Esophagus muscularis mucosa (tissue), 3 donors: Measurements from ENCODE around the gene PDS5A.
"Not testable (repeated sequence)": the region's sequence is repeated elsewhere in the genome, so short reads cannot be mapped to it uniquely, and the experiment has no call there.

Experiments
- EP300 ChIP-seq: sonication (generic); formaldehyde crosslinking; IDR thresholded peaks from one replicate; pipeline ENCODE4 v1.6.1; 2017; ENCODE audit warnings: antibody characterized with exemption
- TF ChIP-seq, protein P1 (sequence below), 3 experiments: fragments of 200-600 bp in 2 of 3; fragments of 450-650 bp in 1 of 3; sonication (generic) in 2 of 3; IDR thresholded peaks; one replicate each; pipeline ENCODE4 v1.5.1; 2017 to 2019; ENCODE audit warnings: antibody characterized with exemption in 3 of 3, mild to moderate bottlenecking in 2 of 3, moderate library complexity in 1 of 3

DNA sequence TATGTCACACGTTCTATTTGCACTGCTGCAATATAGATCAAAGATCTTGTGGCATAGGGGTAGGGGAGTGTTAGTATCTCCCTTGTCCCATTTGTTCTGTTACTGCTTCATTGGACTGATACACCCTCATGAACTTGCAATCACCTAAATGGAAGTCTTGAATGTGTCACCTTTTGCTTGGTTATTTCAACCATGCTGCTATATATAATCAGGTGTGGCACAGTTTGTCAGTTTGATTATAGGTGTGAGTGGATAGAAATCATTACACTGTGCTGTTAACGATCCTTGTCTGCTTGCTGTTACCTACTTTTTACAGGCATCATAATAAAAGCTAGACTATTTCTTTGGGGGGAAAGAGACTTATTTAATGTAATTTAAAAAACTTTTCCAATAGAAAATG, 195.7 kb downstream of the PDS5A start:
- not testable (repeated sequence) for TF ChIP-seq EP300
- TF ChIP-seq, protein P1, sequence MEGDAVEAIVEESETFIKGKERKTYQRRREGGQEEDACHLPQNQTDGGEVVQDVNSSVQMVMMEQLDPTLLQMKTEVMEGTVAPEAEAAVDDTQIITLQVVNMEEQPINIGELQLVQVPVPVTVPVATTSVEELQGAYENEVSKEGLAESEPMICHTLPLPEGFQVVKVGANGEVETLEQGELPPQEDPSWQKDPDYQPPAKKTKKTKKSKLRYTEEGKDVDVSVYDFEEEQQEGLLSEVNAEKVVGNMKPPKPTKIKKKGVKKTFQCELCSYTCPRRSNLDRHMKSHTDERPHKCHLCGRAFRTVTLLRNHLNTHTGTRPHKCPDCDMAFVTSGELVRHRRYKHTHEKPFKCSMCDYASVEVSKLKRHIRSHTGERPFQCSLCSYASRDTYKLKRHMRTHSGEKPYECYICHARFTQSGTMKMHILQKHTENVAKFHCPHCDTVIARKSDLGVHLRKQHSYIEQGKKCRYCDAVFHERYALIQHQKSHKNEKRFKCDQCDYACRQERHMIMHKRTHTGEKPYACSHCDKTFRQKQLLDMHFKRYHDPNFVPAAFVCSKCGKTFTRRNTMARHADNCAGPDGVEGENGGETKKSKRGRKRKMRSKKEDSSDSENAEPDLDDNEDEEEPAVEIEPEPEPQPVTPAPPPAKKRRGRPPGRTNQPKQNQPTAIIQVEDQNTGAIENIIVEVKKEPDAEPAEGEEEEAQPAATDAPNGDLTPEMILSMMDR (IDR thresholded peaks at IDR 0.05), result not testable (repeated sequence)
